Measurements from ENCODE around the gene FAM107A. TPM values are rescaled to one million over a fixed set of nuclear protein-coding genes. Genes with fewer than 3 reads are reported as not detected.

The FAM107A gene
- total RNA-seq, 1 donor: not detected

DNA sequence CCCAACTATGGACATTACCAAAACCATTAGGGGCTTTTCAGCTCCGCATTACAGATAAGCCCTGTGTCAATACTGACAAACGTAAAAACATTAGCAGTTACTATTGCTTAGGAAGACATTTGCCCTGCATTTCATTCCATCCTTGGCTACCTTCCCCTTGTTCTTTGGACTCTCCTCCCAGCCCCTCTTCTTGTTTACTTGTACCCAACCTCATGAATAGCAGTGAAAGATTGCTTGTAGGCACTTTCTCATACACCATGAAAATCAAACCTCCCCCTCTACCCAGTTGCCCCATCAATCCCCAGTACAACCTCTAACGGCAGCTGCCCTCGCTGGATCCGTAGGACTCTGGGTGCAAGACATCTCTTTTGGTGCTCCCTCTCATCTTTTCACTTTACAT lies 16.9 kb upstream of the FAM107A start:
- no peak for DNase-seq (ENCODE audit: low read depth)
- TF ChIP-seq, protein P1, sequence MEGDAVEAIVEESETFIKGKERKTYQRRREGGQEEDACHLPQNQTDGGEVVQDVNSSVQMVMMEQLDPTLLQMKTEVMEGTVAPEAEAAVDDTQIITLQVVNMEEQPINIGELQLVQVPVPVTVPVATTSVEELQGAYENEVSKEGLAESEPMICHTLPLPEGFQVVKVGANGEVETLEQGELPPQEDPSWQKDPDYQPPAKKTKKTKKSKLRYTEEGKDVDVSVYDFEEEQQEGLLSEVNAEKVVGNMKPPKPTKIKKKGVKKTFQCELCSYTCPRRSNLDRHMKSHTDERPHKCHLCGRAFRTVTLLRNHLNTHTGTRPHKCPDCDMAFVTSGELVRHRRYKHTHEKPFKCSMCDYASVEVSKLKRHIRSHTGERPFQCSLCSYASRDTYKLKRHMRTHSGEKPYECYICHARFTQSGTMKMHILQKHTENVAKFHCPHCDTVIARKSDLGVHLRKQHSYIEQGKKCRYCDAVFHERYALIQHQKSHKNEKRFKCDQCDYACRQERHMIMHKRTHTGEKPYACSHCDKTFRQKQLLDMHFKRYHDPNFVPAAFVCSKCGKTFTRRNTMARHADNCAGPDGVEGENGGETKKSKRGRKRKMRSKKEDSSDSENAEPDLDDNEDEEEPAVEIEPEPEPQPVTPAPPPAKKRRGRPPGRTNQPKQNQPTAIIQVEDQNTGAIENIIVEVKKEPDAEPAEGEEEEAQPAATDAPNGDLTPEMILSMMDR (IDR thresholded peaks at IDR 0.05; ENCODE audit: insufficient read depth, low read depth, low read length): no peak
- no peak overlapping the region for H3K4me3 ChIP-seq (ENCODE audit: low read depth, low read length)

DNA sequence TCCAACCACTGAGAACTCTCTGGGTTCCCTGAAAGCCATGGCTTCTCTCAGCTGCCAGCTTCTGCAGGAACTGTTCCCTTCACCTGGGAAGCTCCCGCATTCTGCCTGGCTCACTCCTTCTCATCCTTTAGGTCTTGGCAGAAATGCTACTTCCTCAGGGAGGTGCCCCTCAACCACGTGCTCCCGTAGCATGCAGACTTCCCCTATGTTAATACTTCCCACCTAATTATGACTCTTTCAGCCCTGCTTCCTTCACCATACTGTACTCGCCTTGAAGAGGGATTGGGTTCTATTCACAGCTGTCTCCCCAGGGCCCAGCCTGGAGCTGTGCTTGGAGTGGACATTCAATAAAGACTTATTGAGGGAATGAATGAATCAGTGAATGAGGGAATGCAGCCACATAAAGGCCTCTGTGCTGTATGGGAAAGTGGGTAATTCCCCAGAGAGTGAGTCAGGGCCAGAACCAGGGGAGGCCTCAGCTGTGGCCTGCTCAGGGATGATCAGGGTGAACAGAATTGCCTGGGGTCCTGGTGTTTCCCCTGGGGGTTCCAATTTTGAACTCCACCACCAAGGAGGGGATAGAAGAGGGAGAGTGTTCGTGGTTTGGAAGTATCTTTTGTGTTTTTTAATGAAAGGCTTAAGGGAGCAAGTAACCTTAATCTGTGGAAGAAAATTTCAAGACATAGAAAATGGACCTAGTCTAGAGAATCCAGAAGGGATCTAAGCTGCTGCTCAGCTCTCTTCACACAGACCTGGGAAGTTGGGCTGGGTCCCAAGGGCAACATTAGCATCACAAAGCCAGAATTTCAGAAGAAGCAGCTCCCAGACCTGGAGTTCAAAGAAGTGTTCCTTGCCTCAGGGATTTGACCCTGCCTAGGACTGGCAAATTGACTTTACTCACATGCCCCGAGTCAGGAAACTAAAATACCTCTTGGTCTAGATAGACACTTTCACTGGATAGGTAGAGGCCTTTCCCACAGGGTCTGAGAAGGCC lies 14.6 kb upstream of the FAM107A start:
- TF ChIP-seq, protein P1 (IDR thresholded peaks at IDR 0.05; ENCODE audit: insufficient read depth, low read depth, low read length): no peak
- H3K4me3 ChIP-seq (ENCODE audit: low read depth, low read length): no peak overlapping the region
- no peak for DNase-seq (ENCODE audit: low read depth)

DNA sequence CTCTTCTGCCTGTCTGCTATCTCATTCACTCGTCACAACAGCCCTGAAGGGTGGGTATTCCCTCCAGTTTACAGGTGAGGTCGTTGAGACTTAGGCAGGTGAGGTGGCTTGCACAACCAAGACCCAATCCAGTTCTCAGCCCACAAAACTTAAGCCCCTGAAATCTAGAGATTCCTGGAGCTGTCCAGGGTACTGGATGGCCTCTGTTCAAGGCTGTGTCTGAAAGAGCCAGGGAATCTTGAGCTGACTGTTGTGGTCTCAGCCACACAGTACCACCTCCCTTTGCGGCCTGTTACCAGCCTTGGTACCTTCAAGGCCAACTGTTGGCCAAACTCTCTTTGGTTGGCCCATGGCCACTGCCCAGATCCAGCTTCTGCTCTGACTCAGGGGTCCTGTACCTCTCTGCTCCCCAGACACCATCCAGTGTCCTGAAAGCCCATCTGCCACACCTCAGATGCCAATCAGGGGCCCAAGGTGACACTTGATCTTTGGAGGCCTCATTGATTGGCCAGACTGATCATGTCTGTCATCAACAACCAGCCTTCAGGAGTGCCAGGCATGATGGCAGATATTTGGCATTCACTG lies 10.9 kb upstream of the FAM107A start:
- no peak overlapping the region for H3K4me3 ChIP-seq (ENCODE audit: low read depth, low read length)
- peak; percentile 44 for DNase-seq (ENCODE audit: low read depth)
- TF ChIP-seq, protein P1 (IDR thresholded peaks at IDR 0.05; ENCODE audit: insufficient read depth, low read depth, low read length): no peak

DNA sequence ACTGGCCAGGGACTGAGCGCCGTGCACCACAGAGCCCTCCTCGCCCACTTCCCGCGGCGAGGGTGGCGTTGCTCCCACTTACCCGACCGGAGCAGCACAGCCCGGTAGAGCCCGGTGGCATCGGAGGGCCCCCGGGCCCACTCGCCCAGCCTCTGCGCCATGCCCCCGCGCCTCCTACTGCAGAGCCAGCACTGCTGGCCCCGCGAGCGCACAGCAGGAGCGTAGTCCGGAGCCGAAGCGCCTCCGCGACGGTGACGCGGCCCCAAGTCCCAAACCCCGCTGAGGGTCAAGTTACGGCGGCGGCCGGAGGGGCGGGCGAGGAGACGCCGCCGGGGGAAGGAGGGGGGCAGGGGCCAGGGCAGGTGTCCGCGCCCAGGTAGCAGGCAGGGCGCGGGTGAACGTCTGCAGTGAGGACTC lies 9.6 kb upstream of the FAM107A start:
- TF ChIP-seq, protein P1 (IDR thresholded peaks at IDR 0.05; ENCODE audit: insufficient read depth, low read depth, low read length): no peak
- DNase-seq (ENCODE audit: low read depth): no peak
- H3K4me3 ChIP-seq (ENCODE audit: low read depth, low read length): no peak overlapping the region

DNA sequence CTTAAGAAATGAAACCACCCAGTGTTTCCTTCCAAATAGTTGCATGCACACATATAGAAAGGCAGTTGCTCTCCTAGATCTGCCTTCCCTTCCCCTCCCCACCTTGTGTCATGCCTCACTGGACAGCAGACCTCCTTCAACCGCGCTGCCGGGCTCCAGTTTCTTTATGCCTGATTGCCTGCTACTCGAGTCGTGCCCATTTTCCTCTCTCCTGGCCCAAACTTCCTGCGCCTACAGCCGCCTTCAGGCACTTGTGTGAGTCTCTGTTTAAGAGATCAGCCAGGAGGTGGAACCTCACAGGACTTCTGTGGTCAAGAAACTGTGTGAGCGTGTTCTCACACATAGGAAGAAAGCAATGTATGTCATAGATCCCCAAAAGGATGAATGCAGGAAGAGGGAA lies 8.8 kb upstream of the FAM107A start:
- no peak for DNase-seq (ENCODE audit: low read depth)
- TF ChIP-seq, protein P1 (IDR thresholded peaks at IDR 0.05; ENCODE audit: insufficient read depth, low read depth, low read length): no peak
- H3K4me3 ChIP-seq (ENCODE audit: low read depth, low read length): no peak overlapping the region

DNA sequence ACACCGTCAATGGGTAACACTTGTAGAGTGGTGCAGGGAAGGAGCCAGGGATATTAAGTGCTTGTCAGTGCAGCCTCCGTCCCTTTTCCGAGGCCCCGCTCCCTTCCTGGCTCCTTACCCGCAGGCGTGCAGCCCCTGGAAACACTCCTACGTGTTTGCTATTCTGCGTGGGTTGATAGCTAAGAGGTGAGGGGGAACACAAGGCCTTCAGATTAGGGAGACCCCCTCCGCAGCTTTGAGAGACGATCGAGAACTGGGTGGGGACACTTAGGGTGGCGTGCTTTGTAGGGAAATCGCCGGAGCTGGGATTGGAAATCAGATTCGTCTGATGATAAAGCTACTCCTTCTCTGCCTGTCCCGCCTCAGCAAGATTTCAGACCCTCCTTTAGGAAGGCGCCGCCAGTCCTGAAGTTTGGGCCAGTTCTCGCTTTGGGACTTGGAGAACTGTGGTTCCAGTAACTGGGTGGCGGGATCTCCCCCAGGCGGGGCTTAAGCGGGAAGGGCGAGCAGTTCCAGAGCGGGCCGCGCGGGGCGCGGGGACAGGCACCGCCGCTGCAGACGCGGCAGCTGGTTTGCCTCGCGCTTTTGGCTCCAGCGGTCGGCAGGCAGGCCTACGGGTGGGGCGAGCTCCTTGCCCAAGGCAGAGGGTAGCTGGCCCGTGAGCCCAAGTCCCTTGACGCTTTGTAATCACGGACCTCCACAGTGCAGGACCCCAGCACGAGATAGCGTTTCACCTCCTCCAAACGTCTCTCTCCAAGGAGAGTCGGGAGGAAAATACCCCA lies 8.0 kb upstream of the FAM107A start:
- H3K4me3 ChIP-seq (ENCODE audit: low read depth, low read length): peak overlapping the region; percentile 67
- TF ChIP-seq, protein P1 (IDR thresholded peaks at IDR 0.05; ENCODE audit: insufficient read depth, low read depth, low read length): peak; percentile 75
- peak; percentile 56 for DNase-seq (ENCODE audit: low read depth)
